Measurements from ENCODE around the gene CREBZF.
A peak's percentile ranks its signal among the peaks of the same experiment; 100 is the strongest.

DNA sequence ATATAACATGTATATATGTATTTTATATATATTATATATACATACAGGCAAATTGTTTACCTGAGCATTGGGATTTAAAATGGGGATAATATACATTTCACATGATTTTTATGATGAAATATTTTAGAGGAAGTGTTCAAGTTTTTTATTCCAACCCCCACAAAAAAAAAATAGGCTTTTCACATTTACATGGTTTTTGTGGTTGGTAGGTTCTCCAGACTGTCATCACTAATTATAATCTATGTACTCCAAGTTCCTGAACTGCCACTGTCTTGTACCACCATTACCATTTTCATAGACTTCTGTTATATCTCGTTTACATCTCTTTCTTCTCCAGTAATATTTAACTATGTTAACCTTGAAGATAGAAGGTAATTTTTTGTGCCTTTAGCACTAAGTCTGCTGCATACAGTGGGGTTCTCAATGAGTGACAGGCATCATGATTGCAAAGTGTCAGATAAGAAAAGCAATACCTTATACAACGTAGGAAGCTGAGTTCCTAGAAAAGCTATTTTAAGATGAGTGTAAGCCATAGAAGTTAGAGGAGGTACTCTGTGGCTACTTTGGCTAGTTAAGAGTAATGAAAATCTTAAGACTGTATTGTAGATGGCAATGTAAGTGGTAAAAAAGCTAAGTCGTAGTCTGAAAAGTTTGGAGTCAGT is 12.0 kb downstream of the CREBZF start:
- peak; percentile 34; the same call in 1 of the 2 replicates for TF ChIP-seq POLR2A (IDR thresholded peaks at IDR 0.05; ENCODE audit: low read depth, low read length)
- TF ChIP-seq POLR2AphosphoS5 (IDR thresholded peaks at IDR 0.05; ENCODE audit: low read depth, low read length) = no peak
- no peak for TF ChIP-seq POU2F2 (IDR thresholded peaks at IDR 0.05; ENCODE audit: low read depth, low read length)
- no peak for TF ChIP-seq SPI1 (IDR thresholded peaks at IDR 0.05; ENCODE audit: low read depth, low read length)

All from GM12891 (cell line).